ENCODE results near the gene NIPAL1.

GRCh38 chr4:48011722-48012121 lies 4.8 kb upstream of the NIPAL1 start:
- no peak for TF ChIP-seq CTCF (IDR thresholded peaks at IDR 0.05)
- TF ChIP-seq POLR2A (IDR thresholded peaks at IDR 0.05), result no peak
